HepG2 (cell line): ENCODE results near the gene SPDL1. TPM values are rescaled to one million over a fixed set of nuclear protein-coding genes. Genes with fewer than 3 reads are reported as not detected.

Experiments
- CBFB ChIP-seq: sonication (generic); formaldehyde crosslinking; IDR thresholded peaks from 2 replicates; pipeline ENCODE4 v1.4.0; 2020; ENCODE audit warnings: missing genetic modification reagents
- CBX5 ChIP-seq: sonication (generic); formaldehyde crosslinking; IDR thresholded peaks from 2 replicates; pipeline ENCODE4 v1.4.0; 2020; ENCODE audit warnings: missing genetic modification reagents, borderline replicate concordance
- KLF11 ChIP-seq: IDR thresholded peaks from 2 replicates; pipeline ENCODE4 v1.6.1; 2016; ENCODE audit warnings: missing compliant biosample characterization
- MIER2 ChIP-seq: IDR thresholded peaks from 2 replicates; pipeline ENCODE4 v1.6.1; 2016; ENCODE audit warnings: missing biosample characterization, missing genetic modification reagents
- NFYB ChIP-seq: sonication (generic); formaldehyde crosslinking; IDR thresholded peaks from 2 replicates; pipeline ENCODE4 v1.4.0; 2020; ENCODE audit warnings: missing genetic modification reagents
- PRMT3 ChIP-seq: sonication (generic); formaldehyde crosslinking; IDR thresholded peaks from 2 replicates; pipeline ENCODE4 v1.8.1; 2022; ENCODE audit warnings: low read depth, mild to moderate bottlenecking, moderate library complexity, missing genetic modification reagents, borderline replicate concordance
- STAG1 ChIP-seq: sonication (generic); formaldehyde crosslinking; IDR thresholded peaks from 2 replicates; pipeline ENCODE4 v1.4.0; 2020; ENCODE audit warnings: missing genetic modification reagents
- ZNF143 ChIP-seq: sonication (generic); formaldehyde crosslinking; IDR thresholded peaks from 2 replicates; pipeline ENCODE4 v1.4.0; 2020; ENCODE audit warnings: missing genetic modification reagents
- ZNF33B ChIP-seq: sonication (generic); formaldehyde crosslinking; IDR thresholded peaks from 2 replicates; pipeline ENCODE4 v1.5.1; 2020; ENCODE audit warnings: mild to moderate bottlenecking, missing genetic modification reagents
- ZNF720 ChIP-seq: sonication (generic); formaldehyde crosslinking; IDR thresholded peaks from 2 replicates; pipeline ENCODE4 v1.4.0; 2020; ENCODE audit warnings: missing genetic modification reagents
- ZNF878 ChIP-seq: sonication (generic); formaldehyde crosslinking; IDR thresholded peaks from 2 replicates; pipeline ENCODE4 v1.8.1; 2023; ENCODE audit warnings: mild to moderate bottlenecking, missing genetic modification reagents, moderate library complexity
- polyA plus RNA-seq, 8 experiments: library from polyadenylated mRNA; depleted of rRNA in 3 of 8; stranded (reverse) in 7 of 8; unstranded in 1 of 8; fragments of >200 nt; fragmentation: Illumina TruSeq in 4 of 8; extraction: Trizol in 4 of 8; gene quantifications; 2 replicates each; pipeline versions ENCODE4 v1.2.1 to v1.2.3, GENCODE V29; 2011 to 2016; ENCODE audit warnings: low read depth in 4 of 8, missing spikeins in 1 of 8, mixed read lengths in 1 of 8; ENCODE audit not compliant: insufficient read depth in 1 of 8
- total RNA-seq, 5 experiments: library from RNA; depleted of rRNA; stranded (reverse); fragments of >200 nt; fragmentation: Illumina TruSeq; extraction: Trizol; gene quantifications; 2 replicates each; pipeline ENCODE4 v1.2.3, GENCODE V29; 2016; ENCODE audit warnings: low read depth in 1 of 5
- TF ChIP-seq, protein P1 (sequence below): sonication (generic); formaldehyde crosslinking; conservative IDR thresholded peaks from 2 replicates; pipeline ENCODE4 v1.8.0; 2022; ENCODE audit warnings: low read depth, missing genetic modification reagents
- TF ChIP-seq, protein P2 (sequence below): sonication (generic); formaldehyde crosslinking; IDR thresholded peaks from 2 replicates; pipeline ENCODE4 v1.4.0; 2020; ENCODE audit warnings: mild to moderate bottlenecking, missing genetic modification reagents
- TF ChIP-seq, protein P3 (sequence below): fragments of 450-650 bp; IDR thresholded peaks from 2 replicates; pipeline ENCODE4 v1.6.1; 2017; ENCODE audit warnings: mild to moderate bottlenecking

Gene SPDL1
- total and polyA plus RNA-seq, 2 of the 13 experiments (the other 11 are each of a cell fraction or from before 2014, with no cell fraction given) = 10.9 to 36.6 TPM

DNA sequence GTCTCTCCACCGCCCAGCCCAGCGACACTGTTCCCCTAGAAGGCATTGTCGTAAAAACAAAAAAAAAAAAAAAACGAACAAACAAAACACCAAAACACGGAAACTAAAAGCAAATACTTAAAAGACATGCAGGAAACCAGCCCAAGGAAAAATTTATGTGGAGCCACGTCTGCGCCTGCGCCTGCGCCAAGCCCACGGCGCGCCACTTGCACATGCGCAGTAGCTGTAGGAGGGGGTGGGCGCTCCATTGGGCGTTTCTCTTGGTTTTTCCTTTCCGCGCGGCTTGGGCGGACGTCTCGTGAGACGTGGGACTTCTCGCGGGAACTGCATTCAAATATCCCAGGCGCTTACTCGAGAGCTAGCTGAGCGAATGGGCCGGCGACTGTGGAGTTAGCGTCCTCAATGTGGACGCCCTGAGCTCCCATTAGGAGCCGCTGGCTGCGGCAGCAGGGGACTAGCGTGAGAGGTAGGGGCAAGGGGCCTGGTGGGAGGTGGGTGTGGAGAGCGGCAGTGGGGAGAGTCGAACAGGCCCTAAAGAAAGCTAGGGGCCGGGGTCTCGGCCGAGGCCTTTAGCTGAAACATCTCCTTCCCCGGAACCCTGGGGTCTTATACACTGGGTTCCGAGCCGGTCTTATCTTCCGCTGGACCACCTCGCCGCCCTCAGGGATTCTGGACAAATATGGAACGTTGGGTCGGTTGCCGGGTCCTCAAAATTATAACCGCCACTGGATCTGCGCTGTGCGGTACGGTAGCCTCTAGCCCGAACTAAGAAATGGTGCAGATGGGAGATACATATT is at the start of gene SPDL1 (continued):
- 0 out of 2 replicates have a peak, but pooled peaks have one; percentile 16 for TF ChIP-seq MIER2
- no peak for TF ChIP-seq CBX5 (CRISPR knock-in tag)
- no peak; the same call in 1 of the 2 replicates for TF ChIP-seq ZNF33B (CRISPR knock-in tag)
- TF ChIP-seq PRMT3 (CRISPR knock-in tag) = no peak
- no peak for TF ChIP-seq ZNF878 (CRISPR knock-in tag)
- peak; percentile 8; the same call in 1 of the 2 replicates for TF ChIP-seq NFYB (CRISPR knock-in tag)
- TF ChIP-seq, protein P1, sequence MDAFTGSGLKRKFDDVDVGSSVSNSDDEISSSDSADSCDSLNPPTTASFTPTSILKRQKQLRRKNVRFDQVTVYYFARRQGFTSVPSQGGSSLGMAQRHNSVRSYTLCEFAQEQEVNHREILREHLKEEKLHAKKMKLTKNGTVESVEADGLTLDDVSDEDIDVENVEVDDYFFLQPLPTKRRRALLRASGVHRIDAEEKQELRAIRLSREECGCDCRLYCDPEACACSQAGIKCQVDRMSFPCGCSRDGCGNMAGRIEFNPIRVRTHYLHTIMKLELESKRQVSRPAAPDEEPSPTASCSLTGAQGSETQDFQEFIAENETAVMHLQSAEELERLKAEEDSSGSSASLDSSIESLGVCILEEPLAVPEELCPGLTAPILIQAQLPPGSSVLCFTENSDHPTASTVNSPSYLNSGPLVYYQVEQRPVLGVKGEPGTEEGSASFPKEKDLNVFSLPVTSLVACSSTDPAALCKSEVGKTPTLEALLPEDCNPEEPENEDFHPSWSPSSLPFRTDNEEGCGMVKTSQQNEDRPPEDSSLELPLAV (CRISPR knock-in tag) = no peak
- no peak for TF ChIP-seq CBFB (CRISPR knock-in tag)
- TF ChIP-seq ZNF720 (CRISPR knock-in tag) = no peak
- no peak for TF ChIP-seq STAG1
- TF ChIP-seq, protein P2, sequence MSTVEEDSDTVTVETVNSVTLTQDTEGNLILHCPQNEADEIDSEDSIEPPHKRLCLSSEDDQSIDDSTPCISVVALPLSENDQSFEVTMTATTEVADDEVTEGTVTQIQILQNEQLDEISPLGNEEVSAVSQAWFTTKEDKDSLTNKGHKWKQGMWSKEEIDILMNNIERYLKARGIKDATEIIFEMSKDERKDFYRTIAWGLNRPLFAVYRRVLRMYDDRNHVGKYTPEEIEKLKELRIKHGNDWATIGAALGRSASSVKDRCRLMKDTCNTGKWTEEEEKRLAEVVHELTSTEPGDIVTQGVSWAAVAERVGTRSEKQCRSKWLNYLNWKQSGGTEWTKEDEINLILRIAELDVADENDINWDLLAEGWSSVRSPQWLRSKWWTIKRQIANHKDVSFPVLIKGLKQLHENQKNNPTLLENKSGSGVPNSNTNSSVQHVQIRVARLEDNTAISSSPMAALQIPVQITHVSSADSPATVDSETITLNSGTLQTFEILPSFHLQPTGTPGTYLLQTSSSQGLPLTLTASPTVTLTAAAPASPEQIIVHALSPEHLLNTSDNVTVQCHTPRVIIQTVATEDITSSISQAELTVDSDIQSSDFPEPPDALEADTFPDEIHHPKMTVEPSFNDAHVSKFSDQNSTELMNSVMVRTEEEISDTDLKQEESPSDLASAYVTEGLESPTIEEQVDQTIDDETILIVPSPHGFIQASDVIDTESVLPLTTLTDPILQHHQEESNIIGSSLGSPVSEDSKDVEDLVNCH (CRISPR knock-in tag) = no peak
- no peak for TF ChIP-seq ZNF143
- TF ChIP-seq, protein P3, sequence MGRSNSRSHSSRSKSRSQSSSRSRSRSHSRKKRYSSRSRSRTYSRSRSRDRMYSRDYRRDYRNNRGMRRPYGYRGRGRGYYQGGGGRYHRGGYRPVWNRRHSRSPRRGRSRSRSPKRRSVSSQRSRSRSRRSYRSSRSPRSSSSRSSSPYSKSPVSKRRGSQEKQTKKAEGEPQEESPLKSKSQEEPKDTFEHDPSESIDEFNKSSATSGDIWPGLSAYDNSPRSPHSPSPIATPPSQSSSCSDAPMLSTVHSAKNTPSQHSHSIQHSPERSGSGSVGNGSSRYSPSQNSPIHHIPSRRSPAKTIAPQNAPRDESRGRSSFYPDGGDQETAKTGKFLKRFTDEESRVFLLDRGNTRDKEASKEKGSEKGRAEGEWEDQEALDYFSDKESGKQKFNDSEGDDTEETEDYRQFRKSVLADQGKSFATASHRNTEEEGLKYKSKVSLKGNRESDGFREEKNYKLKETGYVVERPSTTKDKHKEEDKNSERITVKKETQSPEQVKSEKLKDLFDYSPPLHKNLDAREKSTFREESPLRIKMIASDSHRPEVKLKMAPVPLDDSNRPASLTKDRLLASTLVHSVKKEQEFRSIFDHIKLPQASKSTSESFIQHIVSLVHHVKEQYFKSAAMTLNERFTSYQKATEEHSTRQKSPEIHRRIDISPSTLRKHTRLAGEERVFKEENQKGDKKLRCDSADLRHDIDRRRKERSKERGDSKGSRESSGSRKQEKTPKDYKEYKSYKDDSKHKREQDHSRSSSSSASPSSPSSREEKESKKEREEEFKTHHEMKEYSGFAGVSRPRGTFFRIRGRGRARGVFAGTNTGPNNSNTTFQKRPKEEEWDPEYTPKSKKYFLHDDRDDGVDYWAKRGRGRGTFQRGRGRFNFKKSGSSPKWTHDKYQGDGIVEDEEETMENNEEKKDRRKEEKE = no peak
- peak; percentile 32; the same call in 1 of the 2 replicates for TF ChIP-seq KLF11 (CRISPR knock-in tag)
